ENCODE data around the gene GUCY2C.

Gene GUCY2C

DNA sequence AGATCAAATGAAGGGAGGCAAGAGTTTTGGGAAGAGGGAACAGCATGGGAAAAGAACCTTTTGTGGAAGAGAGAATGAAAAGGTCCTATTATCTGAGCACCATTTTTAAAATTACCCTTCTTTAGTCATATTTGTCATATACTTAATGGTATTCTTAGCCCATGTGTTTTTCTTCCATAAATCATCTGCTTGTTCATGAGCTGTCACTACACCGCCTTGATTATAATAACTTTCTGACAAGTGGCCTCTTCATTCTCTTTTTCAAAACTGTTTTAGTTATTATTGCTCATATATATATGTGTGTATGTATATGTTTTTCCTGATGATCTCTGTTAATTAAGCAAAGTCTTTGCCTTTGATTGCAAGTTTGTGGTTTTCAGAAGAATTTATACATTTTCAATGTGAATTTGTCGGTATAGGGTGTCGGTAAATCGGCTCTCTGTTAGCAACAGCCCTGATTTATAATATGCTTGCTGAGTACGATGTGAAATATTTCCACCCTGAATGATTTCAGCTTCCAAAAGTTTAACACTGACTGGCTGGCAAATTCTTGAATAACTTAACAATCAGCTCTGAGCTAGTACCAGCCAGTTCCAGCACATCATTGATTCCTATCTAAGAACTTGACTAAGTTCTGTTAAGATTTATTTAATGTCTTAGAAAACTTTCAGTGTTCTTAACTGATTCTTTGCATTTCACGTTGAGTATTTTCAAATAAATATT, 49.2 kb downstream of the GUCY2C start:
- ATAC-seq = no peak

DNA sequence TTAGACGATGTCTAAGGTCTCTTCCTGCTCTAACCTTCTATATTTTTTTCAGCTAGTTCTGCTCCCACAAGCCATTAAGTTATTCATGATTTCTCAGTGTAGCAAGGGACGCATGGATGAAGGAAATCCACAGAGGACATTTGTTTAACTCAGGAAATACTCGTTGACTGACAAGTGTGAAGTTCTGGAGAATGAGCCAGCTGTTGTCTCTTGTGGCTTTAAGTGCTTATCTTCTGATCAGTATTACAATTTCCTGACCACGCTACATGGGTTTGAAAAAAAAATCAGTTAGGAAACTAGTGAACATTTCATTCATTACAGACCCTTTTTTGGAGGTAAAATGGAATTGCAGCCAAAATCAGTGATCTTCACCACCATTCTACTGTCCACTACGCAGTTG, 53.1 kb downstream of the GUCY2C start:
- TF ChIP-seq, protein P1, sequence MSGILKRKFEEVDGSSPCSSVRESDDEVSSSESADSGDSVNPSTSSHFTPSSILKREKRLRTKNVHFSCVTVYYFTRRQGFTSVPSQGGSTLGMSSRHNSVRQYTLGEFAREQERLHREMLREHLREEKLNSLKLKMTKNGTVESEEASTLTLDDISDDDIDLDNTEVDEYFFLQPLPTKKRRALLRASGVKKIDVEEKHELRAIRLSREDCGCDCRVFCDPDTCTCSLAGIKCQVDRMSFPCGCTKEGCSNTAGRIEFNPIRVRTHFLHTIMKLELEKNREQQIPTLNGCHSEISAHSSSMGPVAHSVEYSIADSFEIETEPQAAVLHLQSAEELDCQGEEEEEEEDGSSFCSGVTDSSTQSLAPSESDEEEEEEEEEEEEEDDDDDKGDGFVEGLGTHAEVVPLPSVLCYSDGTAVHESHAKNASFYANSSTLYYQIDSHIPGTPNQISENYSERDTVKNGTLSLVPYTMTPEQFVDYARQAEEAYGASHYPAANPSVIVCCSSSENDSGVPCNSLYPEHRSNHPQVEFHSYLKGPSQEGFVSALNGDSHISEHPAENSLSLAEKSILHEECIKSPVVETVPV (CRISPR knock-in tag; IDR thresholded peaks at IDR 0.05) = no peak
- no peak for TF ChIP-seq SNAI2 (CRISPR knock-in tag; IDR thresholded peaks at IDR 0.05)
- no peak for TF ChIP-seq ISL1 (CRISPR knock-in tag; IDR thresholded peaks at IDR 0.05)
- TF ChIP-seq TCF4 (CRISPR knock-in tag; IDR thresholded peaks at IDR 0.05; ENCODE audit: borderline replicate concordance) = no peak
- TF ChIP-seq, protein P2, sequence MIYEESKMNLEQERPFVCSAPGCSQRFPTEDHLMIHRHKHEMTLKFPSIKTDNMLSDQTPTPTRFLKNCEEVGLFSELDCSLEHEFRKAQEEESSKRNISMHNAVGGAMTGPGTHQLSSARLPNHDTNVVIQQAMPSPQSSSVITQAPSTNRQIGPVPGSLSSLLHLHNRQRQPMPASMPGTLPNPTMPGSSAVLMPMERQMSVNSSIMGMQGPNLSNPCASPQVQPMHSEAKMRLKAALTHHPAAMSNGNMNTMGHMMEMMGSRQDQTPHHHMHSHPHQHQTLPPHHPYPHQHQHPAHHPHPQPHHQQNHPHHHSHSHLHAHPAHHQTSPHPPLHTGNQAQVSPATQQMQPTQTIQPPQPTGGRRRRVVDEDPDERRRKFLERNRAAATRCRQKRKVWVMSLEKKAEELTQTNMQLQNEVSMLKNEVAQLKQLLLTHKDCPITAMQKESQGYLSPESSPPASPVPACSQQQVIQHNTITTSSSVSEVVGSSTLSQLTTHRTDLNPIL (CRISPR knock-in tag; IDR thresholded peaks at IDR 0.05; ENCODE audit: low read depth) = no peak
- TF ChIP-seq GLIS3 (CRISPR knock-in tag; IDR thresholded peaks at IDR 0.05) = no peak
- no peak for TF ChIP-seq ZNF565 (CRISPR knock-in tag; conservative IDR thresholded peaks at IDR 0.05; ENCODE audit: low read depth)
- no peak for TF ChIP-seq ZNF8 (CRISPR knock-in tag; IDR thresholded peaks at IDR 0.05)
- no peak for TF ChIP-seq TOX (CRISPR knock-in tag; IDR thresholded peaks at IDR 0.05; ENCODE audit: borderline replicate concordance)
- no peak for TF ChIP-seq RARB (CRISPR knock-in tag; IDR thresholded peaks at IDR 0.05)
- TF ChIP-seq PPARA (CRISPR knock-in tag; IDR thresholded peaks at IDR 0.05; ENCODE audit: borderline replicate concordance) = no peak
- TF ChIP-seq, protein P3, sequence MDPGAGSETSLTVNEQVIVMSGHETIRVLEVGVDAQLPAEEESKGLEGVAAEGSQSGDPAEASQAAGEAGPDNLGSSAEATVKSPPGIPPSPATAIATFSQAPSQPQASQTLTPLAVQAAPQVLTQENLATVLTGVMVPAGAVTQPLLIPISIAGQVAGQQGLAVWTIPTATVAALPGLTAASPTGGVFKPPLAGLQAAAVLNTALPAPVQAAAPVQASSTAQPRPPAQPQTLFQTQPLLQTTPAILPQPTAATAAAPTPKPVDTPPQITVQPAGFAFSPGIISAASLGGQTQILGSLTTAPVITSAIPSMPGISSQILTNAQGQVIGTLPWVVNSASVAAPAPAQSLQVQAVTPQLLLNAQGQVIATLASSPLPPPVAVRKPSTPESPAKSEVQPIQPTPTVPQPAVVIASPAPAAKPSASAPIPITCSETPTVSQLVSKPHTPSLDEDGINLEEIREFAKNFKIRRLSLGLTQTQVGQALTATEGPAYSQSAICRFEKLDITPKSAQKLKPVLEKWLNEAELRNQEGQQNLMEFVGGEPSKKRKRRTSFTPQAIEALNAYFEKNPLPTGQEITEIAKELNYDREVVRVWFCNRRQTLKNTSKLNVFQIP (CRISPR knock-in tag; IDR thresholded peaks at IDR 0.05; ENCODE audit: borderline replicate concordance, low read depth) = no peak
- no peak for TF ChIP-seq ZC3H10 (CRISPR knock-in tag; IDR thresholded peaks at IDR 0.05)
- TF ChIP-seq CSDC2 (CRISPR knock-in tag; IDR thresholded peaks at IDR 0.05) = no peak
- no peak for TF ChIP-seq ARNTL (CRISPR knock-in tag; IDR thresholded peaks at IDR 0.05; ENCODE audit: borderline replicate concordance, low read depth)
- no peak for TF ChIP-seq ZFP30 (CRISPR knock-in tag; IDR thresholded peaks at IDR 0.05)
- no peak for TF ChIP-seq ZNF70 (CRISPR knock-in tag; IDR thresholded peaks at IDR 0.05)
- no peak for TF ChIP-seq ZFP3 (CRISPR knock-in tag; IDR thresholded peaks at IDR 0.05)
- no peak for TF ChIP-seq ESRRG (CRISPR knock-in tag; IDR thresholded peaks at IDR 0.05)
- TF ChIP-seq, protein P4, sequence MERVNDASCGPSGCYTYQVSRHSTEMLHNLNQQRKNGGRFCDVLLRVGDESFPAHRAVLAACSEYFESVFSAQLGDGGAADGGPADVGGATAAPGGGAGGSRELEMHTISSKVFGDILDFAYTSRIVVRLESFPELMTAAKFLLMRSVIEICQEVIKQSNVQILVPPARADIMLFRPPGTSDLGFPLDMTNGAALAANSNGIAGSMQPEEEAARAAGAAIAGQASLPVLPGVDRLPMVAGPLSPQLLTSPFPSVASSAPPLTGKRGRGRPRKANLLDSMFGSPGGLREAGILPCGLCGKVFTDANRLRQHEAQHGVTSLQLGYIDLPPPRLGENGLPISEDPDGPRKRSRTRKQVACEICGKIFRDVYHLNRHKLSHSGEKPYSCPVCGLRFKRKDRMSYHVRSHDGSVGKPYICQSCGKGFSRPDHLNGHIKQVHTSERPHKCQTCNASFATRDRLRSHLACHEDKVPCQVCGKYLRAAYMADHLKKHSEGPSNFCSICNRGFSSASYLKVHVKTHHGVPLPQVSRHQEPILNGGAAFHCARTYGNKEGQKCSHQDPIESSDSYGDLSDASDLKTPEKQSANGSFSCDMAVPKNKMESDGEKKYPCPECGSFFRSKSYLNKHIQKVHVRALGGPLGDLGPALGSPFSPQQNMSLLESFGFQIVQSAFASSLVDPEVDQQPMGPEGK (CRISPR knock-in tag; IDR thresholded peaks at IDR 0.05; ENCODE audit: borderline replicate concordance) = no peak

More for the DNA sequence above, 49.2 kb downstream of the GUCY2C start:
- no peak for TF ChIP-seq TSHZ2 (CRISPR knock-in tag; IDR thresholded peaks at IDR 0.05)
- TF ChIP-seq, protein P2 (CRISPR knock-in tag; IDR thresholded peaks at IDR 0.05; ENCODE audit: low read depth) = no peak
- TF ChIP-seq ARNTL (CRISPR knock-in tag; IDR thresholded peaks at IDR 0.05; ENCODE audit: borderline replicate concordance, low read depth) = no peak
- no peak for TF ChIP-seq TCF4 (CRISPR knock-in tag; IDR thresholded peaks at IDR 0.05; ENCODE audit: borderline replicate concordance)
- TF ChIP-seq RARB (CRISPR knock-in tag; IDR thresholded peaks at IDR 0.05) = no peak

More for the DNA sequence above, 53.1 kb downstream of the GUCY2C start:
- ATAC-seq = no peak
